IPS-20b (cell line): ENCODE results near the gene WSB1.

Experiments used
- H3K27ac ChIP-seq: one replicate; pipeline ENCODE4 v1.5.1; 2013; ENCODE audit warnings: low read length
- H3K27me3 ChIP-seq: 2 replicates; pipeline ENCODE4 v1.6.1; 2013; ENCODE audit warnings: mild to moderate bottlenecking, low read length, inconsistent platforms; ENCODE audit not compliant: insufficient read depth
- H3K36me3 ChIP-seq: 2 replicates; pipeline ENCODE4 v1.6.1; 2013; ENCODE audit warnings: low read depth, mild to moderate bottlenecking, inconsistent platforms, low read length, moderate library complexity; ENCODE audit not compliant: insufficient read depth
- H3K4me1 ChIP-seq: 2 replicates; pipeline ENCODE4 v1.6.1; 2013; ENCODE audit warnings: mild to moderate bottlenecking, control low read depth, inconsistent platforms, low read length, moderate library complexity; ENCODE audit not compliant: insufficient read depth
- H3K4me3 ChIP-seq: 2 replicates; pipeline ENCODE4 v1.5.1; 2013; ENCODE audit warnings: mild to moderate bottlenecking, low read length, inconsistent platforms
- H3K9ac ChIP-seq: 2 replicates; pipeline ENCODE4 v1.6.1; 2013; ENCODE audit warnings: low read depth, mild to moderate bottlenecking, inconsistent platforms, low read length, moderate library complexity
- H3K9me3 ChIP-seq: 2 replicates; pipeline ENCODE4 v1.6.1; 2013; ENCODE audit warnings: mild to moderate bottlenecking, low read depth, low read length, inconsistent platforms; ENCODE audit not compliant: insufficient read depth

WSB1 gene

GRCh38 chr17:27343294-27343693 lies 49.4 kb downstream of the WSB1 start:
- Histone ChIP-seq H3K27me3 (no peaks in the 10 kb centered on the region), H3K4me1 (peaks cover 45% of the 10 kb centered on the region), H3K36me3 (no peaks in the 10 kb centered on the region), H3K9me3 (no peaks in the 10 kb centered on the region), H3K9ac (no peak overlapping the region), H3K4me3 (no peak overlapping the region), H3K27ac (no peak overlapping the region)

- peaks cover 37% of the 10 kb centered on the region for H3K4me1 ChIP-seq
- H3K27me3 ChIP-seq = no peaks in the 10 kb centered on the region
- 0 out of 2 replicates have a peak overlapping the region, but pooled peaks have one; percentile 81 for H3K4me3 ChIP-seq
- no peaks in the 10 kb centered on the region for H3K36me3 ChIP-seq
- no peaks in the 10 kb centered on the region for H3K9me3 ChIP-seq
- peak overlapping the region; percentile 8 for H3K27ac ChIP-seq
- H3K9ac ChIP-seq = peak overlapping the region; percentile 98; the same call in 1 of the 2 replicates
These were observed 50.2 kb downstream of the WSB1 start for GRCh38 chr17:27343977-27344607.

GRCh38 chr17:27345141-27345904 lies 51.4 kb downstream of the WSB1 start:
- Histone ChIP-seq H3K9ac (peak overlapping the region; percentile 98), H3K27ac (peak overlapping the region; percentile 98)

GRCh38 chr17:27346228-27346899 lies 52.5 kb downstream of the WSB1 start:
- no peaks in the 10 kb centered on the region for H3K9me3 ChIP-seq
- H3K27me3 ChIP-seq = no peaks in the 10 kb centered on the region
- H3K9ac ChIP-seq = peak overlapping the region; percentile 98; the same call in 1 of the 2 replicates
- peaks cover 17% of the 10 kb centered on the region; the same call in 1 of the 2 replicates for H3K4me1 ChIP-seq
- H3K27ac ChIP-seq = peak overlapping the region; percentile 91
- no peak overlapping the region for H3K4me3 ChIP-seq
- H3K36me3 ChIP-seq = no peaks in the 10 kb centered on the region

More at GRCh38 chr17:27345141-27345904, 51.4 kb downstream of the WSB1 start:
- peaks cover 25% of the 10 kb centered on the region; the same call in 1 of the 2 replicates for H3K4me1 ChIP-seq
- H3K4me3 ChIP-seq = peak overlapping the region; percentile 81
- H3K9me3 ChIP-seq = no peaks in the 10 kb centered on the region
- no peaks in the 10 kb centered on the region for H3K27me3 ChIP-seq
- H3K36me3 ChIP-seq = no peaks in the 10 kb centered on the region

- H3K36me3 ChIP-seq = no peaks in the 10 kb centered on the region
- no peaks in the 10 kb centered on the region for H3K27me3 ChIP-seq
- no peak overlapping the region for H3K27ac ChIP-seq
- no peak overlapping the region for H3K9ac ChIP-seq
- H3K4me1 ChIP-seq = peaks cover 17% of the 10 kb centered on the region; the same call in 1 of the 2 replicates
- H3K4me3 ChIP-seq = peak overlapping the region; percentile 59; the same call in 1 of the 2 replicates
- H3K9me3 ChIP-seq = no peaks in the 10 kb centered on the region
These were observed 54.3 kb downstream of the WSB1 start for GRCh38 chr17:27348196-27348595.

GRCh38 chr17:27349540-27350021 lies 55.7 kb downstream of the WSB1 start:
- H3K9me3 ChIP-seq = no peaks in the 10 kb centered on the region
- peak overlapping the region; percentile 59; the same call in 1 of the 2 replicates for H3K4me3 ChIP-seq
- H3K27ac ChIP-seq = no peak overlapping the region
- H3K36me3 ChIP-seq = no peaks in the 10 kb centered on the region
- H3K4me1 ChIP-seq = peaks cover 10% of the 10 kb centered on the region; the same call in 1 of the 2 replicates
- peak overlapping the region; percentile 59; the same call in 1 of the 2 replicates for H3K9ac ChIP-seq
- peaks cover 7% of the 10 kb centered on the region; the same call in 1 of the 2 replicates for H3K27me3 ChIP-seq

- Histone ChIP-seq H3K27me3 (peaks cover 10% of the 10 kb centered on the region; the same call in 1 of the 2 replicates), H3K9ac (no peak overlapping the region), H3K4me1 (no peaks in the 10 kb centered on the region), H3K9me3 (no peaks in the 10 kb centered on the region), H3K36me3 (no peaks in the 10 kb centered on the region), H3K4me3 (no peak overlapping the region), H3K27ac (no peak overlapping the region)
These were observed 57.8 kb downstream of the WSB1 start for GRCh38 chr17:27351759-27352158.

GRCh38 chr17:27352448-27353032 lies 58.6 kb downstream of the WSB1 start:
- Histone ChIP-seq H3K9ac (peak overlapping the region; percentile 90; the same call in 1 of the 2 replicates), H3K4me3 (peak overlapping the region; percentile 82; the same call in 1 of the 2 replicates)

GRCh38 chr17:27353033-27353460 lies 59.1 kb downstream of the WSB1 start:
- H3K27me3 ChIP-seq = peaks cover 10% of the 10 kb centered on the region; the same call in 1 of the 2 replicates
- peak overlapping the region; percentile 49 for H3K27ac ChIP-seq
- peak overlapping the region; percentile 82 for H3K4me3 ChIP-seq
- no peaks in the 10 kb centered on the region for H3K36me3 ChIP-seq
- H3K9me3 ChIP-seq = no peaks in the 10 kb centered on the region
- H3K9ac ChIP-seq = peak overlapping the region; percentile 90; the same call in 1 of the 2 replicates
- H3K4me1 ChIP-seq = no peaks in the 10 kb centered on the region

More at GRCh38 chr17:27352448-27353032, 58.6 kb downstream of the WSB1 start:
- Histone ChIP-seq H3K9me3 (no peaks in the 10 kb centered on the region), H3K36me3 (no peaks in the 10 kb centered on the region), H3K27me3 (peaks cover 10% of the 10 kb centered on the region; the same call in 1 of the 2 replicates), H3K4me1 (no peaks in the 10 kb centered on the region), H3K27ac (no peak overlapping the region)

- Histone ChIP-seq H3K27ac (peak overlapping the region; percentile 49), H3K4me3 (peak overlapping the region; percentile 82), H3K36me3 (no peaks in the 10 kb centered on the region), H3K9me3 (no peaks in the 10 kb centered on the region), H3K4me1 (no peaks in the 10 kb centered on the region), H3K9ac (peak overlapping the region; percentile 90), H3K27me3 (peaks cover 10% of the 10 kb centered on the region; the same call in 1 of the 2 replicates)
These were observed 59.6 kb downstream of the WSB1 start for GRCh38 chr17:27353461-27354050.
